HG03196 (cell line): ENCODE data around the gene CNOT6L.
A peak's percentile ranks its signal among the peaks of the same experiment; 100 is the strongest.
"Not testable (repeated sequence)": the region's sequence is repeated elsewhere in the genome, so short reads cannot be mapped to it uniquely, and the experiment has no call there.

Experiments used
- ATAC-seq: cut with Tn5 transposase; IDR thresholded peaks from one replicate; pipeline ENCODE4 v1.9.1; 2021; ENCODE audit not compliant: unreplicated experiment

Gene CNOT6L

GRCh38 chr4:77818602-77819403, at the start of gene CNOT6L:
Gene CNOT6L, minus strand, starts transcription at chr4:77819368. Its CDS starts 60 bp downstream, at chr4:77819308.
- peak; percentile 37 for ATAC-seq

DNA sequence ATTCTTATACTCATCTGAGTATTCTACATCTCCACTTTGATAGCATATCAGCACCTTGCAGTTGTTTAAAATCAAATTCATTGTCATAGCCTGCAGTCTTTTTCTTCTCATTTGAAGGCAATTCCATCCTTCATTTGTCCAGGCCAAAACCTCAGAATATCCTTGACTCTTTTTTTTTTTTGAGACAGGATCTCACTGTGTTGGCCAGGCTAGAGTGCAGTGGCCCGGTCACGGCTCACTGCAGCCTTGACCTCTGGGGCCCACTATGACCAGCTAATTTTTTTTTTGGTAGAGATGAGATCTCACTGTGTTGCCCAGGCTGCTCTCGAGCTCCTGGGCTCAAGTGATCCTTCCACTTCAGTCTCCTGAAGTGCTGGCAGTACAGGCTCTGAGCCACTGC, 46.1 kb upstream of the CNOT6L start:
- ATAC-seq, result no peak

GRCh38 chr4:77863341-77863740, 44.2 kb upstream of the CNOT6L start:
- not testable (repeated sequence) for ATAC-seq

DNA sequence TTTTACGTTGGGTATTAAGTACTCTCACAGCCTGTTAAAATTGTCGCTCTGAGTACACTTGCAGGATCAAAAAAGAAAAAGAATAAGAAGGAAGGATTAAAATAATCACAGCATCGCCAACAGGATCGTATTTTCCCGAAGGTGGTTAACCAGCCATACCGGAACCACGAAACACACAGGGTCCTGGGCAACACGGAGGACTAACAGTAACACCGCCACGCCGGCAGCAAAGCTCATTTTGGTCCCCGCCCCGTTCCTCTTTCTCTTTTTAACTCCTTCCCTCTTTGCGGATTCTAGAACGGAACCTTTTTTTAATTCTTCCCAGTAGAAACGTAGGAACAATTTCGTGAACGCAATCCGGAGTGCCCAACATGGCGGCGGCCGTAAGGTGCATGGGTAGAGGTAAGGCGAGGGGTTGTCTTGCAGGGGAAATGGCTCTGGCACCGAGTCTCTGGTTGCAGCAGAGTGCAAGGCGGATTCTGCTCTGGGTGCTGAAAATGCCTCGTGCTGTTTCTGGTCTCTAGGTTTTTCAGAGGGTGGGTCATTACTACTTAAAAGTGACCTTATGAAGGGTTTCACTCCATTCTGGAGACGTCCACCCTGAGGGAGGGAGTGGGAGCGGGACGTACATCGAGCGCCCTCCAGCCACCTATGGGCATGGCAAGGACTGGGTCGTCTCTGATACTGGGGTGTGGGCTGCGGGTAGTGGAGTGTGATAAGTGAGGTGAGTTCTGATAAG, 43.5 kb upstream of the CNOT6L start, which contains the start of gene MRPL1:
TSS of gene MRPL1 (plus strand) at position 353 of the 739 bp plus-strand sequence. CDS start at position 372, 19 bp downstream.
- peak; percentile 87 for ATAC-seq

- no peak for ATAC-seq
Measured at GRCh38 chr4:77861495-77861894, 42.3 kb upstream of the CNOT6L start.

- ATAC-seq, result no peak
Measured at GRCh38 chr4:77859256-77859655, 40.1 kb upstream of the CNOT6L start.

GRCh38 chr4:77856152-77856551, 37.0 kb upstream of the CNOT6L start:
- no peak for ATAC-seq

- ATAC-seq, result no peak
Measured at GRCh38 chr4:77854431-77855111, 35.4 kb upstream of the CNOT6L start.

DNA sequence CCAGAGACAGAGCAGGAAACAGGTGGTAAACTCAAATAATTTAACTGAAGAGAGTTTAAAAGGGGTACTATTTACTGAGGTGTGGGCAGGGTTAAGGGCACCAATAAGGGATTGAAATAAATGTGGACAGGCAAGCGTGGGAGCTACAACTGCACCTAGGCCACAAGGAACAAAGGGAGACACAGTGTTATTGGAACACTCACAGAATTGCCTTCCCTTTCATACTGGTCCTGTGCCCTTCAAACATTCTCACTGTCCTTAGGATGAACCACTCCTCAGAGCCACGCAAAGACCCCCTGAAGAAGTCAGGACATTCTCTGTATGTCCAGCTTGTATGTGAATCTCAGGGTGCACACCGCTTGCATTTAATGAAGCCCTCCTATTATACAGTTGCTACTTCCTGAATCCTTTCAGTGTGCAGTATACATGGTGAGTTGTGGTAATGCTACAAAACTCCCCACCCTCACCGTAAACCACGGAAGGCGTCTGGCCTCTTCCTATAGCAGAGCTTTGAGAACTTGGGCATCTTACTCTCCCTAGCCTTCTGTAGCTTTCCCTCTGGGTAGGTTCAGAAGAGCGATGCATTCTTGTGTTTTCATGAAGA, 33.8 kb upstream of the CNOT6L start:
- peak; percentile 92 for ATAC-seq

- no peak for ATAC-seq
Measured at GRCh38 chr4:77849278-77849965, 30.3 kb upstream of the CNOT6L start.

GRCh38 chr4:77848508-77848907, 29.3 kb upstream of the CNOT6L start:
- no peak for ATAC-seq

DNA sequence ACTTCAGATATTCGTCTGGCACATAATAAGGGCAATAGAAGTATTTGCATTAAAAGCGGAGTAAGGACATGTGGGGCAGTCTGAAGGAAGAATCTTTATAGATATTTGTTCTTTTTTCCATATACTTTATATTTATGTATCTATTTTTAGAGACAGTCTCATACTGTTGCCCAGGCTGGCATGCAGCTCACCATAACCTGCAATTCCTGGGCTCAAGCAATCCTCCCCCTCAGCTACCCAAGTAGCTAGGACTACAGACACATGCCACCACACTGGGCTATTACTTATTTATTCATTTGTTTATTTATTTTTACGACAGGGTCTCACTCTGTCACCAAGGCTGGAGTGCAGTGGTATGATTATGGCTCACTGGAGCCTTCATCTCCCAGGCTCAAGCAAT, 26.8 kb upstream of the CNOT6L start:
- ATAC-seq, result no peak

DNA sequence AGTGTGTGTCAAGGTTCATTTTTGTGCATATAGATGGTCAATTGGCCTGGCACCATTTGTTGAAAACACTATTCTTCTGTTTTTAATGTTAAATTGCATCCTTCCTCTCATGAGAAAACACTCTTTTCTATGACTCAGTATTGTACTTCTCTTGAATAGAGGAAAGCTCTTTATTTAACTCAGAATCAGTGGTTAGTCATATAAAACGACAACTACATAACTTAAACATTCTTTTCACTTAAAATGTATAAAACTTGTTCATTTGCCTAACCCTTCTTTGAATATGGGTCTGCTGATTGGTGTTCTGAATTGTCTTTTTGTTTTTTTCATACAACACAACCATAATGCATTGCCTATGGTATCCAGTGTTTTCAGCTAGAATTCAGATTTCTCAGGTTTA, 26.2 kb upstream of the CNOT6L start:
- ATAC-seq, result no peak

DNA sequence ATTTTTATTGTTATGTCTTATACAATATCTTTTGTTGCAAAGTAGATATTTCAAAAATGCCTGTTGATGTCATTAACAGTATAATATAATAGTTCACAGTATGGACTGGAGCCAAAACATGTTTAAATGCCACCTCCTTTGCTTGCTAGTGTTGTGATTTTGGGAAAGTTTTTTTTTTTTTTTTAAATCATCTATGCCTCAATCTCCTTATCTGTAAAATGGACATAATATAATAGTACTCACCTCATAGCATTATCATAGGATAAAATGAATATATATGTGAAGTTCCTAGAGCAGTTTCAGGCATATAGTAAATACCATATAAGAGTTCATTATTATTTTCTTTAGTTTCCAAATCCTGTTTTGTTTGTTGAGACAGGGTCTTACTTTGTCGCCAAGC, 25.2 kb upstream of the CNOT6L start:
- ATAC-seq, result no peak

DNA sequence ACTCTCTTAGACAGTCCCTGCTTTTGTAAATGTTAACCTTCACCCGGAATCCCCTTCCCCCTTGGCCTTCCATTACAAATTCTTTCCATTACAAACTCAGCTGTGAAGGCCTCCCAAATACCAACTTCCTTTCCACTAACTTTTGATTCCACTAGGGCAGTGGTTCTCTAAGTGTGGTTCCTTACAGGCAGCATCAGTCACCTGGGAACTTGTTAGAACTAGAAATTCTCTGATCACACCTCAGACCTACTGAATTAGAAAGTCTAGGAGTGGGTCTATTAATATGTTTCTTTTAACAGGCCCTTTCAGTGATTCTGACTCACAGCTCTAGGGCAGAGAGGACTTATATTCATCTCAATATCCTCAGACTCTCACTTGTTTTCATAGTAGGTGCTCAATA, 24.5 kb upstream of the CNOT6L start:
- ATAC-seq, result no peak

DNA sequence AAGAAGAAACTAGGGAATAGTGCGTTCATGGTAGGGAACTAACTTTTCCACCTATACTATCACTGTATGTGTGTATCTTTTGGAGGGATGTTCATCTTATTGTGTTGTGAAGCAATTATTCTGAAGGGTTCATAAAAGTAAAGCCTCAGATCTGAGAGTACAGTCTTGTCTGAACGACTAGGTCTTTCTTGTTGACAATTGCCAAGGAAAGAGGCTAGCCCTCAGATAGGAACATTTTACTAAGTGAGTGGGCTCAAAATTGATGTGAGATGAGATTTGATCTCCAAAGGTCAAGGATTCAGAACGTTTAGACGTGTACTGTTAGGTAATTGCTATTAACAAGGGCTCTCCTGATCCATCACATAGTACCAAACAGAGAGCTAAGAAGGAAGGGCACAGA, 15.2 kb upstream of the CNOT6L start:
- ATAC-seq, result no peak

- ATAC-seq, result no peak
Measured at GRCh38 chr4:77833126-77833724, 14.1 kb upstream of the CNOT6L start.

DNA sequence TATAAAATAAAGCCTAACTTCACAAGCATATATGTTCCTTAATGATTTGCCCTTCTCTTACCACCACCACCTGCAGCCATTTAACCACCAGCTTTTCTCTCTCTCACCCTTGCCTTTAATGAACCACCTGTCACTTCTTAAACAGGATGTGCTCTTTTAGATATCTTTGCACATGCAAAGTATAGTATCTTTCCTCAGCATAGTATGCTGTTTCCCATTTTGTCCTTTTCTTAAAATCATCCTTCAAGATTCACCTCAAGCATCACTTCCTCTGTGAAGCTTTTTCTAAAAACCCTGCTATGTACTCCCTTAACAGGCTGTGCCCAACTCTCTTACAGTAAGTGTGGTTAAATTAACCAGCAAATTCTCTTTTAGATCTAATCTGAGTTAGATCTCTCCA, 8.2 kb upstream of the CNOT6L start:
- no peak for ATAC-seq

- no peak for ATAC-seq
Measured at GRCh38 chr4:77826275-77826674, 7.1 kb upstream of the CNOT6L start.

- no peak for ATAC-seq
Measured at GRCh38 chr4:77821775-77822174, 2.6 kb upstream of the CNOT6L start.
